NK-92 (cell line): ENCODE data around the gene PHLPP1.
"Not testable (repeated sequence)": the region's sequence is repeated elsewhere in the genome, so short reads cannot be mapped to it uniquely, and the experiment has no call there.

ENCODE experiments used
- DNase-seq: peaks from one replicate; lab custom pipeline; 2025; ENCODE audit not compliant: unreplicated experiment; lab: John Stamatoyannopoulos, UW

Gene PHLPP1

DNA sequence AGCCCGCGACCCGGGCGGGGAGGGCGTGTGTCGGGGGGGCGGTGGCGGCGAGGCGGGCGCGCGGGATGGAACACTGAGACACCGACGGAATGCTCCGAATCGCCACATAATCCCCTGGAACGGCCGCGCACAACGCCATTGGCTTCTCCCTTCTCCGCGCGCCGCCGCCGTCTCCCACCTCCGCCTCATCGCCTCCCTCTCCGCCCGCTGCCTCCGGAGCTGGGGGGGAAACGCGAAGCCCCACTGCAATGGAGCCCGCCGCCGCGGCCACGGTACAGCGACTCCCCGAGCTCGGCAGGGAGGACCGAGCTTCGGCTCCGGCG lies at the start of gene PHLPP1:
Gene PHLPP1 (plus strand): TSS at position 106 of the 323 bp plus-strand sequence. CDS start 143 bp downstream, at position 249.
- no peak for DNase-seq

DNA sequence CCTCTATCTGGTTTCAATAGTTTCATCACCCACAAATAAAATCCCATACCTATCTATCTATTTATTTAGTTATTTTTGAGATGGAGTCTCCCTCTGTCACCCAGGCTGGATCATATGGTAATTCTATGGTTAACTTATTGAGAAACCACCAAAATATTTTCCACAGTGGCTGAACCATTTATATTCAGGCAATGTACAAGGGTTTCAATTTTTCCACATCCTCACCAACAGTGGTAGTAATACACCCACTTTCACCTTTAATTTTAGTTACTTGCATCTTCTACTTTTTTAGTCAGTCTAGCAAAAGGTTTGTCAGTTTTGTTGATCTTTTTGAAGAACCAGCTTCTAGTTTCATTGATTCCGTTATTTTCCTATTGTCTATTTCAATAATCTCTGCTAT lies 46.1 kb upstream of the PHLPP1 start:
- DNase-seq, result no peak

DNA sequence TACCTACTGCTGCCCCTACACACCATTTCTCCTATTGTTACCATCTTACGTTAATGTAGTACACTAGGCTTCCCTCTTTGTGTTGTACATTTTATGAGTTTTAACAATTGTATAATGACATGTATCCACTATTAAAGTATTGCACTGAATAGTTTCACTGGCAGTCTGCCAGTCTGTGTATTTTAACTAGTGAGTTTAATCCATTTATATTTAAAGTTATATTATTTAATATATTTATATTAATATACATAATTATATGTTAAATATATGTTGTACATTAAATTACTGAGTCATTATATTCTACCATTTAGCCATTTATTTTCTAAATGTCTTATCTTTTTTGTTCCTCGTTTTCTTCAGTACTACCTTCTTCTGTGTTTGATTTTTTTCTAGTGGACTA lies 44.8 kb upstream of the PHLPP1 start:
- DNase-seq, result no peak

GRCh38 chr18:62672600-62672999 lies 42.7 kb upstream of the PHLPP1 start:
- DNase-seq, result no peak

GRCh38 chr18:62678847-62679485 lies 36.4 kb upstream of the PHLPP1 start:
- DNase-seq, result no peak

DNA sequence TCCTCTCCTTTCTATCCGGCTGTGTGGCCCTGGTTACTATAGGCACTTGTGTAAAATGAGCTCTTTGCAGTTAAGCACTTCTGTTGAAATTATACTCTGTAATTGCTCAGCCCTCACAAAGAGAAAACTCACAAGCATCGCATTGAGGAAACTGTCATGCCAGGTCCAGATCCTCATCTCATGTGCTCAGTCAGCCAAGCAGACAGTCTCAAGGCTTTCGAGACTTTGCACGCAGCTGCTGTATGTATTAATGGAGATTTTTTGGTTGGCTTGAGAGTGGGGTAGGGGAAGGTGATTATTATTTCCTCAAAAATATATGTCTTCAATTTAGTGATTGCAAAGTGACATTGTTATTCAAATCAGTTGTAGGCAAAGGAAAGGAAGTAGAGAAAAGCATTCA lies 33.0 kb upstream of the PHLPP1 start:
- DNase-seq, result no peak

GRCh38 chr18:62683935-62684334 lies 31.4 kb upstream of the PHLPP1 start:
- DNase-seq, result no peak

DNA sequence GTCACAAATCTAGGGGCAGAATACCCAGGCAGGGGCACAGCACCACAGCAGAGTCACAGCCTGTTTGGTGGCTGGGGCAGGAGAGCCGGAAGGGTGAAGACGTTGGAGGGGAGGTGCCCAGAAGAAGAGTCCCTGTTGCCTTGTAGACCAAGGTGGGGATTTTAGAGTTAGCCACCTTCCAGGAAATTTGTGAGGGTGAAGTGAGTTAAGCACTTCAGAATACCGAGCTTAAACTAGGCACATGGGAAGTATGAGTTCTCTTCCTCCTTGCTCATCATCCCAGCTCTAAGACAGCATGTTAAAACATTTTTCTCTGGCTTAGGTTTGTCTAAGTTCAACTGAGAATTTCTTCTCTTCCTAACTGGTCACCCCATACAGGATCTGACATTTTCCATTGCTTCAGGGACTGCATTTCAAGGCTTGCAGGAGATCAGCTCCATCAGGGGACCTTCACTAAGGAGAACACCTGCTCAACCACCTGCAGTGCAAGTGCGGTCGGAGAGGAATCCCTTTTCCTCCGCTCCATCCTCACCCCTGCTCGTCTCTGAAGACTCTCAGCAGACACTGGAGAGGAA lies 26.5 kb upstream of the PHLPP1 start:
- no peak for DNase-seq

DNA sequence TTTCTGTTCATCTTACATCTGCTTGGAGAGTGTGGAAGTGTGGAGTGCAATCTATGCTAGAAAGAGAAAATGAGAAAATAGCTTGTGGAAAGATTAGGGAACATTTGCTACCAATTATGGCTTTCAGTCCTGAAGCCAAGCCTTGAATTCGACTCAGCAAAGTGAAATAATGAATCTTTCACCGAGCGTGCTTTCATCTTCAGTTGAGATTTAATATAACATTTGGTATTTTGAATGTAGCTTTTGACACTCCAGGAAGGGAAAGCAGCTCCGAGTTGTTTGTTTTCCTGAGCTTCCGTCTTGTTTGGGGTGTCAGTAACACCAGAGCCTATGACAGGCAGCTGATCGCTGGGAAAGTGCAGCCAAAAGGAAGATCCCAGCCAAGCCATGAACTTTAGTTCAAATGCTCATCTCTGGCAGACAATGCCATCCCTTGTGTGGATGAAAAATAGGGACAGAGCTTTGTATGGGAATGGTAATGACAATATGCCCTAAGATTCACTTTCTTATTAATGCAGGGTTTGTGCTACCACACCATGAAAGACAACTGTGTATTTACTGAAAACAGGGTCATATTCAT lies 25.0 kb upstream of the PHLPP1 start:
- DNase-seq, result no peak

DNA sequence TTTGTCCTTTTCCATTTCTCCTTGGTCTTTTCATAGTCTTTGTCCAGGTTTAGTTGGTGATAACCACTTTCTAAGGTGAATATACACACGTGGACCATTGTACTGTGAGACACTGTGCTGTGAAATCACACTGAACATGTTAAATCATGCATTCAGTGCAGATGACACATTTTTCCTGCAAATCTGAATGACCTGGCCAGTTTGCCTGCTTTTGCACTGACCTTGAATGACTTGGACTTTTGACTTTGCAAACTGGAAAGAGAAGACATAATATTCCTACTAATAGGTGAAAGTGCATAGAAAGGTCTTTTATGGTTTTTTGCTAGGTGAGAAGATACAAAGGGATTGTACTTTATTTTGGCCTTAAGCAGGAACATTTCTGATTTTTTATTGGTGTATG lies 21.7 kb upstream of the PHLPP1 start:
- no peak for DNase-seq

GRCh38 chr18:62697636-62698035 lies 17.7 kb upstream of the PHLPP1 start:
- DNase-seq, result no peak

DNA sequence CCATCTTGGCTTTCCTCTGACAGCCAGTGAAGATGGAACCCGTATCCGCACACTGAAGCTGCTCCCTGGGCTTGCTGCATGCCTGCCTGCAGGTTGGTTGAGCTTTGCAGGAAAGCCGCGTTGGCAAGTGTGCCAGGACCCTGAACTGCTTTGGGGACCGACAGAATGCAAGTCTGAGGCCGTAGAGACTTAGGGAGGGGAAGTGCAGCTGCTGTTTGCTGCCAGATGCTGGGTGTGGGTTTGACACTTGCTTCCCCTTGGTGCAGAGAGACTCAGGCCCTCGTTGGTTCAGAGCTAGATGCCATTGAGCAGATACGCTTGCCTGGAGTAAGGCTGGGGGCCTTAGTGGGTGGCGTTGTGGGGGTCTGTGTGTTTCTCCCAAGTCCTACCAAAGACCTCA lies 13.1 kb upstream of the PHLPP1 start:
- DNase-seq, result no peak

DNA sequence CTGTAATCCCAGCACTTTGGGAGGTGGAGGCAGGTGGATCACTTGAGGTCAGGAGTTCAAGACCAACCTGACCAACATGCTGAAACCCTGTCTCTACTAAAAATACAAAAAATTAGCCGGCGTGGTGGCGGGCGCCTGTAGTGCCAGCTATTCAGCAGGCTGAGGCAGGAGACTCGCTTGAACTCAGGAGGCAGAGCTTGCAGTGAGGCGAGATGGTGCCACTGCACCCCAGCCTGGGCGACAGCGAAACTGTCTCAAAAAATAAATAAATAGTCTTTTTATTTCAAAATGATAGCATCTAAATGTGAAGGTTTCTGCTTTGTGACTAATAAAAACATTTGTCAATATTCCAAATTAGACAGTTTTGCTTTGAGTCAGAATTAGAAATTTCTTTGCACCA lies 8.5 kb upstream of the PHLPP1 start:
- DNase-seq, result not testable (repeated sequence)

GRCh38 chr18:62709908-62710307 lies 5.4 kb upstream of the PHLPP1 start:
- not testable (repeated sequence) for DNase-seq

DNA sequence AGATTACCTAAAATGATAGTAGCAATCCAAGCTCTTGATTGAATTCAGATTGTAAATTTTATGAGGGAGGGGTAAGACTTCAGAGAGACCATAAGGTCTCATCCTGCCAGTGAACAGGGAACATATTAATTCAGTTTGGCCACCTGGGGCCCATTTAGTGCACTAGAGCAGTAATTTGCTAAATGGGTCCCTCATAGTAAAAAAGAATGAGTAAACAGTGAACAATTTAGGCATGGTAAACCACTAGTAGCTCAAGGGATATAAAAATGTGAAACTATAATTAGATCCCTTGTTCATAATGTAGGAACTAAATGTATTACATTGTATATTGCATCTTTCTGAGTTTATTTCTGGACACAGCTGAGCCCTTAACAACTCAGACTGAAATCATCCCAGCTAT lies 4.9 kb upstream of the PHLPP1 start:
- no peak for DNase-seq

DNA sequence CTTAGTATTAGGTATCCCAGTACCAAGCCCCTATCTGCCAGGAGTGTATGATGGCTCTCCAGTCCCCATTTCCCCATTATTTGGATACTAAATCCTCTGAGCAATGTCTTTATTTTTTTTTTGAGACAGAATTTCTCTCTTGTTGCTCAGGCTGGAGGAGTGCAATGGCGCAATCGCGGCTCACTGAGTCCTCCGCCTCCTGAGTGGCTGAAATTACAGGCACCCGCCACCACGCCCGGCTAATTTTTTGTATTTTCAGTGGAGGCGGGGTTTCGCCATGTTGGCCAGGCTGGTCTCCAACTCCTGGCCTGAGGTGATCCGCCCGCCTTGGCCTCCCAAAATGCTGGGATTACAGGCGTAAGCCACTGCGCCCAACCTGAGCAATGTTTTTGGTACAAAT lies 3.6 kb upstream of the PHLPP1 start:
- DNase-seq, result no peak

- DNase-seq, result no peak
These were observed 1.6 kb upstream of the PHLPP1 start for GRCh38 chr18:62713651-62714247.

DNA sequence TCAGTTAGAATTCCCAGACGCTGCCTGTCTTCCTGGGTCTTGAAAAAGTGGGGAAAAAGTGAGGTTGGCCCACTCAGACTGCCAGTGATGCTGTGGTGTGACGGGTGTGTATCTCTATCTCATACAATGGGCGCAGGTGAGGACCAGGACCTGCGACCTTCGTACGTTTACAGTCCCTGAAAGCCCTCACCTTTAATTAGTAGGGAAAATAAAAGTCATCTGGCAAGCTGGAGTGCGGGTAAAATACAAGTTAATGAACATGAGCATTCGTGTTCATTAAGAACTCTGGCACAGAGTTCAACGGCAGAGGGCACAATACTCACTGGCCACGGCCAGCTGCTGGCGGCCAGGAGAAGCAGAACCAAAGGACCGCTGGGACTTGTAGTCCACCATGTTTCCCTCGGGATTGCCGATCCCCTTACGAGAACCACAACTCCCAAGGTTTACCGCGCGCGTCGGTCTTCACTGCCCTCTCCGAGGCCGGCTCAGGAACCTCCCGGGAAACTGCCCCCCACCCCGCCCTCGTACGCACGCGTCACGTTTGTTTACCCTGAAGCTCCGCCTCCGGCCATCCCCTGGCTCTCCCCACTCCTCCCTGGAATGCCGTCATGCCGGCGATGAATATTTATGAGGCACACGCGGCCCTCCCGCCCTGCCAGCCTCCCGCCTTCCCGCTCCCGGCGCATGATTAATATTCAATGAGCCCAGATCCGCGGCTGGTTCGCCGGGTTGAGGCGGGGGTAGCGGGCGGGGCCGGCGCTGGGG lies 488 bp upstream of the PHLPP1 start:
- DNase-seq, result peak; percentile 51

DNA sequence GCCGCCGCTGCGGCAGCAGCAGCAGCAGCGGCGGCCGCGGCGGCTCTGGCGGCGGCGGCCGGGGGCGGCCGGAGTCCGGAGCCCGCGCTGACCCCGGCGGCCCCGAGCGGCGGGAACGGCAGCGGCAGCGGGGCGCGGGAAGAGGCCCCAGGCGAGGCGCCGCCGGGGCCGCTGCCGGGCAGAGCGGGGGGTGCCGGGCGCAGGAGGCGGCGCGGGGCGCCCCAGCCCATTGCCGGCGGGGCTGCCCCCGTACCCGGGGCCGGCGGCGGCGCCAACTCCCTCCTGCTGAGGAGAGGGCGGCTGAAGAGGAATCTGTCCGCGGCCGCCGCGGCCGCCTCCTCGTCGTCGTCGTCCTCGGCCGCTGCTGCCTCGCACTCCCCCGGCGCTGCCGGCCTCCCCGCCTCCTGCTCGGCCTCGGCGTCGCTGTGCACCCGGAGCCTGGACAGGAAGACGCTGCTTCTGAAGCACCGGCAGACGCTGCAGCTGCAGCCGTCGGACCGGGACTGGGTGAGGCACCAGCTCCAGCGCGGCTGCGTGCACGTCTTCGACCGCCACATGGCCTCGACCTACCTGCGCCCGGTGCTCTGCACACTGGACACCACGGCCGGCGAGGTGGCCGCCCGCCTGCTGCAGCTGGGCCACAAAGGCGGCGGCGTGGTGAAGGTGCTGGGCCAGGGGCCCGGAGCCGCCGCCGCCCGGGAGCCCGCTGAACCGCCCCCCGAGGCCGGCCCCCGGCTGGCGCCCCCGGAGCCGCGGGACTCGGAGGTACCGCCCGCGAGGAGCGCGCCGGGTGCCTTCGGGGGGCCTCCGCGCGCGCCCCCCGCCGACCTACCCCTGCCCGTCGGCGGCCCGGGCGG lies 646 bp downstream of the PHLPP1 start:
- DNase-seq, result no peak

DNA sequence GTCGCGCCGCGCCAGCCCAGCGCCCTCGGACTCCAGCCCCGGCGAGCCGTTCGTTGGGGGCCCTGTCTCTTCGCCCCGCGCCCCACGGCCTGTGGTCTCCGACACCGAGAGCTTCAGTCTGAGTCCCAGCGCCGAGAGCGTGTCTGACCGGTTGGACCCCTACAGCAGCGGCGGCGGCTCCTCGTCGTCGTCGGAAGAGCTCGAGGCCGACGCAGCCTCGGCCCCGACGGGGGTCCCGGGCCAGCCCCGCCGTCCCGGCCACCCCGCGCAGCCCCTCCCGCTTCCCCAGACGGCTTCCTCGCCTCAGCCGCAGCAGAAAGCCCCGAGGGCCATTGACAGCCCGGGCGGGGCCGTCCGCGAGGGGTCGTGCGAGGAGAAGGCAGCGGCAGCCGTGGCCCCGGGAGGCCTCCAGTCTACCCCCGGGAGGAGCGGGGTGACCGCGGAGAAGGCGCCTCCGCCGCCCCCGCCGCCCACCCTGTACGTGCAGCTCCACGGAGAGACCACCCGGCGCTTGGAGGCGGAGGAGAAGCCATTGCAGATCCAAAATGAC lies 1.4 kb downstream of the PHLPP1 start:
- DNase-seq, result no peak
